GM12878 (cell line): ENCODE results near the gene P4HA1. TPM values are rescaled to one million over a fixed set of nuclear protein-coding genes. Genes with fewer than 3 reads are reported as not detected.

Experiments
- ATAC-seq: fragments of 200-7000 bp; cut with Tn5 transposase; 3 replicates; pipeline ENCODE4 v1.9.1; 2020; ENCODE audit warnings: mild to moderate bottlenecking, moderate library complexity
- BruUV-seq: library from RNA; stranded (reverse); fragments of 400-500 nt; replicated peaks from 2 replicates; lab custom pipeline; 2021; lab: Mats Ljungman, UMichigan
- CTCF ChIA-PET: fragments of 300-600 bp; sonication (Branson Sonifier 250); formaldehyde crosslinking; extraction: SDS; loops from one replicate; lab custom pipeline; 2021; ENCODE audit warnings: inconsistent platforms; lab: Yijun Ruan, JAX
- POLR2A ChIA-PET: fragments of 350-600 bp; formaldehyde crosslinking; extraction: SDS; loops from one replicate; lab custom pipeline; 2021; ENCODE audit warnings: inconsistent platforms; lab: Charles Lee
- RAD21 ChIA-PET: fragments of 300-600 bp; sonication (Branson Sonifier 250); formaldehyde crosslinking; loops from one replicate; lab custom pipeline; 2023; ENCODE audit warnings: antibody characterized with exemption; ENCODE audit not compliant: unreplicated experiment; lab: Charles Lee
- SMC1A ChIA-PET: fragments of 300-600 bp; sonication (Branson Sonifier 250); formaldehyde crosslinking; loops from one replicate; lab custom pipeline; 2023; ENCODE audit not compliant: unreplicated experiment, uncharacterized antibody; lab: Charles Lee
- DNase-seq: peaks from one replicate; pipeline ENCODE4 v3.0.0-alpha.2; 2011; ENCODE audit warnings: low read depth, low spot score
- FAIRE-seq: peaks from 3 replicates; lab custom pipeline; 2011; peaks lifted over from hg19 to GRCh38; lab: Jason Lieb, UNC
- H2AFZ ChIP-seq: 2 replicates; pipeline ENCODE4 v1.6.0; 2011; ENCODE audit warnings: low read depth, low read length, control low read depth; ENCODE audit not compliant: control insufficient read depth
- H3K27ac ChIP-seq: 2 replicates; pipeline ENCODE4 v1.5.1; 2011; ENCODE audit warnings: control low read depth; ENCODE audit not compliant: control insufficient read depth, insufficient read depth
- H3K27me3 ChIP-seq, 2 experiments: replicated peaks in 1 of 2; 2 replicates each; pipeline versions ENCODE4 v1.6.0 to v1.6.1; 2011; ENCODE audit warnings: low read length in 1 of 2; ENCODE audit not compliant: control insufficient read depth in 2 of 2, insufficient read depth in 2 of 2
- H3K36me3 ChIP-seq, 2 experiments: 2 replicates each; pipeline ENCODE4 v1.5.1; 2011; ENCODE audit warnings: low read length in 1 of 2; ENCODE audit not compliant: control insufficient read depth in 2 of 2, insufficient read depth in 2 of 2
- H3K4me1 ChIP-seq: 2 replicates; pipeline ENCODE4 v1.6.1; 2011; ENCODE audit warnings: mild to moderate bottlenecking, low read length, moderate library complexity, mixed read lengths; ENCODE audit not compliant: control insufficient read depth, insufficient read depth
- H3K4me2 ChIP-seq: 2 replicates; pipeline ENCODE4 v1.6.0; 2011; ENCODE audit warnings: control low read depth; ENCODE audit not compliant: control insufficient read depth, insufficient read depth
- H3K4me3 ChIP-seq: fragments of 200-600 bp; sonication (generic); 2 replicates; pipeline ENCODE4 v1.5.1; 2016
- H3K79me2 ChIP-seq: 2 replicates; pipeline ENCODE4 v1.6.0; 2011; ENCODE audit warnings: low read length; ENCODE audit not compliant: control insufficient read depth, insufficient read depth
- H3K9ac ChIP-seq: 2 replicates; pipeline ENCODE4 v1.8.0; 2011; ENCODE audit warnings: low read length, control low read depth, mixed read lengths; ENCODE audit not compliant: control insufficient read depth, insufficient read depth
- H3K9me3 ChIP-seq: replicated peaks from 3 replicates; pipeline ENCODE4 v1.5.1; 2011; ENCODE audit warnings: mild to moderate bottlenecking, low read length; ENCODE audit not compliant: control insufficient read depth, insufficient read depth
- H4K20me1 ChIP-seq: 2 replicates; pipeline ENCODE4 v1.6.0; 2011; ENCODE audit not compliant: control insufficient read depth, insufficient read depth
- ATF2 ChIP-seq: IDR thresholded peaks from 2 replicates; pipeline ENCODE4 v1.6.1; 2012; ENCODE audit warnings: low read length, inconsistent platforms
- CREM ChIP-seq: IDR thresholded peaks from 2 replicates; pipeline ENCODE4 v1.6.1; 2014; ENCODE audit warnings: antibody characterized with exemption, low read depth
- ETV6 ChIP-seq, 2 experiments: fragments of 450-650 bp in 1 of 2; IDR thresholded peaks in 1 of 2; conservative IDR thresholded peaks in 1 of 2; 2 replicates each; pipeline ENCODE4 v1.6.1; 2014; ENCODE audit warnings: antibody characterized with exemption in 1 of 2, borderline replicate concordance in 1 of 2, low read depth in 1 of 2, mild to moderate bottlenecking in 1 of 2, moderate library complexity in 1 of 2
- EZH2 ChIP-seq: IDR thresholded peaks from 2 replicates; pipeline ENCODE4 v1.6.1; 2012; ENCODE audit warnings: low read depth, mild to moderate bottlenecking, control low read depth, inconsistent platforms, low read length, borderline replicate concordance; ENCODE audit not compliant: control insufficient read depth
- FOXK2 ChIP-seq: fragments of 450-650 bp; IDR thresholded peaks from 2 replicates; pipeline ENCODE4 v1.6.1; 2017; ENCODE audit warnings: mild to moderate bottlenecking, moderate library complexity
- HSF1 ChIP-seq: fragments of 150-350 bp; IDR thresholded peaks from 2 replicates; pipeline ENCODE4 v1.6.1; 2014; ENCODE audit warnings: mild to moderate bottlenecking, low read depth, low read length
- NFXL1 ChIP-seq: fragments of 450-650 bp; IDR thresholded peaks from 2 replicates; pipeline ENCODE4 v1.6.1; 2017; ENCODE audit warnings: antibody characterized with exemption, mild to moderate bottlenecking, borderline replicate concordance
- NR2F1 ChIP-seq: fragments of 450-650 bp; conservative IDR thresholded peaks from 2 replicates; pipeline ENCODE4 v1.6.1; 2017; ENCODE audit warnings: mild to moderate bottlenecking
- POLR2A ChIP-seq: IDR thresholded peaks from 2 replicates; pipeline ENCODE4 v1.6.1; 2011; ENCODE audit warnings: low read depth, mild to moderate bottlenecking, low read length
- POU2F2 ChIP-seq: IDR thresholded peaks from 3 replicates; pipeline ENCODE4 v1.6.1; 2011; ENCODE audit warnings: low read depth, mild to moderate bottlenecking, low read length, borderline replicate concordance
- RB1 ChIP-seq: fragments of 450-650 bp; formaldehyde crosslinking; IDR thresholded peaks from 2 replicates; pipeline ENCODE4 v1.6.1; 2017; ENCODE audit warnings: mild to moderate bottlenecking, borderline replicate concordance
- SMAD5 ChIP-seq: IDR thresholded peaks from 2 replicates; pipeline ENCODE4 v1.6.1; 2016; ENCODE audit warnings: antibody characterized with exemption, low read depth
- SP1 ChIP-seq: IDR thresholded peaks from one replicate; pipeline ENCODE4 v1.6.1; 2011; ENCODE audit warnings: low read depth, low read length
- TCF12 ChIP-seq: IDR thresholded peaks from 2 replicates; pipeline ENCODE4 v1.6.1; 2011; ENCODE audit warnings: low read depth, mild to moderate bottlenecking, low read length
- ZNF622 ChIP-seq: fragments of 450-650 bp; IDR thresholded peaks from 2 replicates; pipeline ENCODE4 v1.6.1; 2017; ENCODE audit warnings: mild to moderate bottlenecking, inconsistent platforms
- WGBS: methylation state at CpG from one replicate; pipeline ENCODE4 v1.1.6; 2016; ENCODE audit warnings: low lambda C conversion rate; ENCODE audit not compliant: insufficient replicate concordance, insufficient coverage; ENCODE audit errors: missing lambda C conversion rate; 5-methylcytosine and 5-hydroxymethylcytosine counted together
- in situ Hi-C: fragments of 300-500 bp; cut with MboI; formaldehyde crosslinking; loops from 9 replicates; pipeline ENCODE4 v1.14.3; 2018; ENCODE audit warnings: mixed read lengths
- intact Hi-C: fragments of 100-400 bp; cut with micrococcal nuclease; formaldehyde crosslinking; loops from one replicate; pipeline ENCODE4 v1.14.2; 2022; ENCODE audit not compliant: unreplicated experiment
- polyA plus RNA-seq, 11 experiments: library from polyadenylated mRNA; depleted of rRNA in 4 of 11; unstranded in 6 of 11; stranded (reverse) in 5 of 11; fragments of >200 nt; fragmentation: Nextera tagmentation in 4 of 11; fragmentation: Illumina TruSeq in 1 of 11; extraction: Ambion mirVana in 4 of 11; extraction: Trizol in 1 of 11; gene quantifications; 1 replicate in 1 of 11; 2 replicates in 10 of 11; pipeline versions ENCODE4 v1.2.1 to v1.2.3, GENCODE V29; 2011 to 2016; ENCODE audit warnings: inconsistent platforms in 2 of 11, missing spikeins in 2 of 11, low read depth in 1 of 11
- total RNA-seq, 4 experiments: library from RNA; depleted of rRNA in 3 of 4; stranded (reverse); fragments of >200 nt in 3 of 4; fragmentation: Illumina TruSeq in 1 of 4; extraction: Trizol in 1 of 4; gene quantifications; 2 replicates each; pipeline versions ENCODE4 v1.2.1 to v1.2.3, GENCODE V29; 2013 to 2021
- TF ChIP-seq, protein P1 (sequence below): IDR thresholded peaks from 2 replicates; pipeline ENCODE4 v1.6.1; 2012; ENCODE audit warnings: low read depth, low read length, improper control_type of control experiment

Gene P4HA1
- total and polyA plus RNA-seq, 10 of the 15 experiments (the other 5 are each of a cell fraction or from before 2014, with no cell fraction given), result 15.0 to 160 (median 24.1) TPM

- TF ChIP-seq ATF2 (no peak), NFXL1 (no peak), POU2F2 (peak; percentile 62; the same call in 1 of the 3 replicates), NR2F1 (peak; percentile 35; the same call in 1 of the 2 replicates)
- TF ChIP-seq, protein P1, sequence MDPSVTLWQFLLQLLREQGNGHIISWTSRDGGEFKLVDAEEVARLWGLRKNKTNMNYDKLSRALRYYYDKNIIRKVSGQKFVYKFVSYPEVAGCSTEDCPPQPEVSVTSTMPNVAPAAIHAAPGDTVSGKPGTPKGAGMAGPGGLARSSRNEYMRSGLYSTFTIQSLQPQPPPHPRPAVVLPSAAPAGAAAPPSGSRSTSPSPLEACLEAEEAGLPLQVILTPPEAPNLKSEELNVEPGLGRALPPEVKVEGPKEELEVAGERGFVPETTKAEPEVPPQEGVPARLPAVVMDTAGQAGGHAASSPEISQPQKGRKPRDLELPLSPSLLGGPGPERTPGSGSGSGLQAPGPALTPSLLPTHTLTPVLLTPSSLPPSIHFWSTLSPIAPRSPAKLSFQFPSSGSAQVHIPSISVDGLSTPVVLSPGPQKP, result no peak
Measured at GRCh38 chr10:73079779-73080541, 16.7 kb downstream of the P4HA1 start (continued).

DNA sequence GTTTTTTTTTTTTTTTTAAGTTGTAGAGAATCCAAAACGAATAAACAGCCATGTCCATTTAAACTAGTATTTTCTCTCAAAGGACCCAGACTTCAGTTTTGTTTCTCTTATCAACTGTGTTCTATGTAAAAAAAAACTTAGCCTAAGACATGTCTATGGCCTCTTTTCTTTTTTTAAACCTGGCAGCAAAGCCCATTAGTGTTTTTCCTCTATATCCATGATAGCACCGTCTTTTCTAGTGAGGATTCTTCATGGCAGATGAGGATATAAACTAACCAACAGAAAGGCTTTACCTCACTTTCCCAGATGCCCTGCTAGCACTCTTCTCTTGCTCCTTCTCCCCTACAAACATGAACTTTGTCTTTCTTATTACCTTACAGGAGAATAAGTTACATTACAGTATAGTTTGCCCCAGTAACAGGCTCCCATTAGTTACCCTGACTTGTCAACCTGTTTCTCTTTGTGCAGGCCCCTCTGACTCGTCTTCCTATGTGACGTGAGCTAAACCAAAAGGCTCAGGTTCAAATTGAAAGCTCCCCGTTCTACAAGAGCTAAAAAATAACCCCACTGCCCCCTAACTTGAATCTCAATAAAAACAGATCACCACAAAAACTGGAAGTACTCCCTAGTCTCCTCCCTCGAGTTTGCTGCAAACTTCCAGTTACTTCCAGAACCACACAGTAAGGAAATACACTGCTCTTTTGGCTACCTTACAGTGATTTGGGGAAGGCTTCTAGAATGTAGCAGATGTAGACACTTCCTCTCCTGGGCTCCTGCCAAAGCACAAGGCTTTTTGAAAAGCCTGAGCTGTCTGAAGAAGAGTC, 20.1 kb downstream of the P4HA1 start:
- in situ Hi-C loops, result no loop called here
- no peak overlapping the region for H2AFZ ChIP-seq
- TF ChIP-seq HSF1 (peak; percentile 97), ETV6 (conservative IDR thresholded peaks at IDR 0.05 in 1 of 2, IDR thresholded peaks at IDR 0.05 in 1 of 2; ENCODE audit: borderline replicate concordance in 1 of 2, low read depth in 1 of 2) (peak in 1 of 2 experiments; percentile 13; a peak in 1 of 4 replicates), ZNF622 (no peak), SP1 (no peak), TCF12 (no peak), CREM (0 out of 2 replicates have a peak, but pooled peaks have one; percentile 22), POLR2A (no peak), RB1 (no peak), EZH2 (no peak), SMAD5 (no peak), FOXK2 (no peak)

More for the DNA sequence above, 20.1 kb downstream of the P4HA1 start:
- ATAC-seq, result peak; percentile 61
- DNase-seq, result no peak
- H3K27me3 ChIP-seq, result no peaks in the 10 kb centered on the region
- peak overlapping the region; percentile 60 for H3K27ac ChIP-seq
- intact Hi-C loops, result no loop called here
- peak overlapping the region; percentile 61; the same call in 1 of the 2 replicates for H3K4me2 ChIP-seq
- ChIA-PET CTCF (interaction anchor here (0.6 to 5.1 kb wide), 6 partner anchors 15 to 177 kb away, joined by 3 to 55 read pairs (median 6); partner anchors contain the start of gene P4HA1), SMC1A (interaction anchor here (0.7 to 6.9 kb wide), 14 partner anchors 8 to 82 kb away, joined by 3 to 114 read pairs (median 4); partner anchors contain the start of gene P4HA1), RAD21 (interaction anchor here (0.7 to 6.4 kb wide), 4 partner anchors 8 to 82 kb away, joined by 3 to 90 read pairs (median 4); partner anchors contain the start of gene P4HA1), POLR2A (interaction anchor here (0.6 to 3.8 kb wide), 7 partner anchors 9 to 1238 kb away, joined by 3 to 47 read pairs (median 3); partner anchors contain the start of gene NUDT13)
- BruUV-seq, result no TSS peak
- H3K9me3 ChIP-seq, result no peaks in the 10 kb centered on the region; the same call in 2 of the 3 replicates
- 0 out of 2 replicates have a peak overlapping the region, but pooled peaks have one; percentile 9 for H3K4me3 ChIP-seq
- H3K36me3 ChIP-seq, result peaks cover 0 to 13% of the 10 kb centered on the region in 2 experiments; a peak in 1 of 4 replicates
- FAIRE-seq, result no peak
- no peaks in the 10 kb centered on the region for H4K20me1 ChIP-seq
- H3K79me2 ChIP-seq, result peaks cover 64% of the 10 kb centered on the region
- WGBS, result 39% methylated on average over 6 of the region's 6 CpGs
- H3K9ac ChIP-seq, result no peak overlapping the region
- peaks cover 9% of the 10 kb centered on the region; the same call in 1 of the 2 replicates for H3K4me1 ChIP-seq
